ENCODE results near the gene ZNF366.

The ZNF366 gene

GRCh38 chr5:72464071-72464470, 43.1 kb downstream of the ZNF366 start:
- no peak for DNase-seq

- DNase-seq = no peak
Measured at GRCh38 chr5:72463449-72464052, 43.7 kb downstream of the ZNF366 start.

- no peak for DNase-seq
Measured at GRCh38 chr5:72460413-72460812, 46.8 kb downstream of the ZNF366 start.

GRCh38 chr5:72459913-72460312, 47.3 kb downstream of the ZNF366 start:
- DNase-seq = no peak

- no peak for DNase-seq
Measured at GRCh38 chr5:72459089-72459661, 48.0 kb downstream of the ZNF366 start.

- no peak for DNase-seq
Measured at GRCh38 chr5:72458407-72458806, 48.8 kb downstream of the ZNF366 start.

GRCh38 chr5:72457491-72457890, 49.7 kb downstream of the ZNF366 start:
- DNase-seq = no peak

- no peak for DNase-seq
Measured at GRCh38 chr5:72456391-72457074, 50.7 kb downstream of the ZNF366 start.

GRCh38 chr5:72455476-72455875, 51.7 kb downstream of the ZNF366 start:
- no peak for DNase-seq

- no peak for DNase-seq
Measured at GRCh38 chr5:72454996-72455395, 52.2 kb downstream of the ZNF366 start.

GRCh38 chr5:72453246-72453775, 53.9 kb downstream of the ZNF366 start:
- no peak for DNase-seq

- DNase-seq = no peak
Measured at GRCh38 chr5:72452515-72453245, 54.5 kb downstream of the ZNF366 start.

- DNase-seq = peak in 1 of 2 donors; percentile 48
Measured at GRCh38 chr5:72451741-72452505, 55.3 kb downstream of the ZNF366 start.

- DNase-seq = no peak
Measured at GRCh38 chr5:72448368-72448767, 58.8 kb downstream of the ZNF366 start.

- DNase-seq = no peak
Measured at GRCh38 chr5:72447751-72448150, 59.5 kb downstream of the ZNF366 start.

GRCh38 chr5:72445969-72446368, 61.2 kb downstream of the ZNF366 start:
- DNase-seq = no peak

- no peak for DNase-seq
Measured at GRCh38 chr5:72443883-72444282, 63.3 kb downstream of the ZNF366 start.

- no peak for DNase-seq
Measured at GRCh38 chr5:72441862-72442540, 65.2 kb downstream of the ZNF366 start.

GRCh38 chr5:72441094-72441723, 66.0 kb downstream of the ZNF366 start:
- DNase-seq = no peak

- no peak for DNase-seq
Measured at GRCh38 chr5:72440207-72440638, 67.0 kb downstream of the ZNF366 start.

- DNase-seq = no peak
Measured at GRCh38 chr5:72439192-72439591, 68.0 kb downstream of the ZNF366 start.

GRCh38 chr5:72438141-72438540, 69.1 kb downstream of the ZNF366 start:
- DNase-seq = no peak

All from bone marrow (tissue), 2 donors.